GM12878 (cell line): Measurements from ENCODE around the gene RAP1A.

Source experiments
- ATF2 ChIP-seq: IDR thresholded peaks from 2 replicates; pipeline ENCODE4 v1.6.1; 2012; ENCODE audit warnings: low read length, inconsistent platforms
- CREB1 ChIP-seq: IDR thresholded peaks from 2 replicates; pipeline ENCODE4 v1.6.1; 2012; ENCODE audit warnings: low read depth, mild to moderate bottlenecking, inconsistent platforms
- CTCF ChIP-seq, 3 experiments: IDR thresholded peaks in 2 of 3; conservative IDR thresholded peaks in 1 of 3; 2 replicates each; pipeline ENCODE4 v1.5.1; 2011; ENCODE audit warnings: low read depth in 3 of 3, low read length in 3 of 3, mild to moderate bottlenecking in 3 of 3, control low read depth in 2 of 3, moderate library complexity in 2 of 3, inconsistent platforms in 1 of 3, mixed read lengths in 1 of 3; ENCODE audit not compliant: control insufficient read depth in 2 of 3, insufficient read depth in 1 of 3; ENCODE audit errors: extremely low read depth in 1 of 3
- EGR1 ChIP-seq, 2 experiments: IDR thresholded peaks; 1 replicate in 1 of 2; 2 replicates in 1 of 2; pipeline ENCODE4 v1.6.1; 2011 to 2012; ENCODE audit warnings: low read depth in 2 of 2, low read length in 2 of 2, borderline replicate concordance in 1 of 2, mild to moderate bottlenecking in 1 of 2, moderate library complexity in 1 of 2
- EZH2 ChIP-seq: IDR thresholded peaks from 2 replicates; pipeline ENCODE4 v1.6.1; 2012; ENCODE audit warnings: low read depth, mild to moderate bottlenecking, control low read depth, inconsistent platforms, low read length, borderline replicate concordance; ENCODE audit not compliant: control insufficient read depth
- FOS ChIP-seq: IDR thresholded peaks from 3 replicates; pipeline ENCODE4 v1.6.1; 2011; ENCODE audit warnings: borderline replicate concordance; ENCODE audit not compliant: insufficient read length; ENCODE audit errors: extremely low read depth
- FOXM1 ChIP-seq: IDR thresholded peaks from 2 replicates; pipeline ENCODE4 v1.6.1; 2012; ENCODE audit warnings: low read depth, mild to moderate bottlenecking, inconsistent platforms, low read length, moderate library complexity
- JUNB ChIP-seq: IDR thresholded peaks from 2 replicates; pipeline ENCODE4 v1.6.1; 2016; ENCODE audit warnings: antibody characterized with exemption, mild to moderate bottlenecking
- MTA3 ChIP-seq: IDR thresholded peaks from 2 replicates; pipeline ENCODE4 v1.6.1; 2012; ENCODE audit warnings: low read length, inconsistent platforms, borderline replicate concordance
- POLR2A ChIP-seq: IDR thresholded peaks from 2 replicates; pipeline ENCODE4 v1.6.1; 2011; ENCODE audit warnings: low read depth, mild to moderate bottlenecking, low read length
- RBBP5 ChIP-seq: fragments of 200-600 bp; sonication (generic); conservative IDR thresholded peaks from 2 replicates; pipeline ENCODE4 v1.6.1; 2016
- SUZ12 ChIP-seq: fragments of 200-600 bp; sonication (generic); IDR thresholded peaks from one replicate; pipeline ENCODE4 v1.6.1; 2018; ENCODE audit warnings: antibody characterized with exemption, mild to moderate bottlenecking; ENCODE audit not compliant: unreplicated experiment
- TAF1 ChIP-seq: IDR thresholded peaks from 2 replicates; pipeline ENCODE4 v1.6.1; 2011; ENCODE audit warnings: mild to moderate bottlenecking, low read depth, low read length, borderline replicate concordance
- TARDBP ChIP-seq: IDR thresholded peaks from 2 replicates; pipeline ENCODE4 v1.6.1; 2016; ENCODE audit warnings: borderline replicate concordance

GRCh38 chr1:111734856-111735255, 115.3 kb downstream of the RAP1A start:
- no peak for TF ChIP-seq RBBP5
- no peak for TF ChIP-seq CTCF (IDR thresholded peaks at IDR 0.05 in 2 of 3, conservative IDR thresholded peaks at IDR 0.05 in 1 of 3; ENCODE audit: control insufficient read depth in 2 of 3, extremely low read depth in 1 of 3, insufficient read depth in 1 of 3, low read depth in 3 of 3, low read length in 3 of 3)
- TF ChIP-seq TARDBP, result no peak
- no peak for TF ChIP-seq JUNB
- no peak for TF ChIP-seq FOS
- TF ChIP-seq FOXM1, result no peak
- TF ChIP-seq EZH2, result no peak
- TF ChIP-seq POLR2A, result no peak
- TF ChIP-seq CREB1, result no peak
- no peak for TF ChIP-seq TAF1
- TF ChIP-seq MTA3, result no peak
- TF ChIP-seq EGR1 (IDR thresholded peaks at IDR 0.05; ENCODE audit: borderline replicate concordance in 1 of 2, low read depth in 2 of 2, low read length in 2 of 2), result no peak
- TF ChIP-seq ATF2, result no peak
- TF ChIP-seq SUZ12, result no peak
